WTC11 (cell line): ENCODE measurements around the gene HIF3A. TPM values are rescaled to one million over a fixed set of nuclear protein-coding genes. Genes with fewer than 3 reads are reported as not detected.
A peak's percentile ranks its signal among the peaks of the same experiment; 100 is the strongest.

ENCODE experiments used
- ATAC-seq: fragments of 200-7000 bp; cut with Tn5 transposase; 2 replicates; pipeline ENCODE4 v1.10.0; 2021; ENCODE audit warnings: mild to moderate bottlenecking, moderate library complexity
- CTCF ChIA-PET: fragments of 300-600 bp; sonication (Branson Sonifier 250); formaldehyde crosslinking; loops from one replicate; lab custom pipeline; 2021; ENCODE audit warnings: antibody characterized with exemption; lab: Charles Lee
- POLR2A ChIA-PET: fragments of 350-600 bp; sonication (Branson Sonifier 250); formaldehyde crosslinking; loops from one replicate; lab custom pipeline; 2021; ENCODE audit warnings: antibody characterized with exemption; lab: Charles Lee
- DNase-seq: peaks from one replicate; pipeline ENCODE4 v3.0.0; 2021; ENCODE audit warnings: low spot score
- H3K27ac Mint-ChIP-seq: 2 replicates; pipeline ENCODE4 v1.8.0; 2021; ENCODE audit warnings: mixed read lengths
- H3K27me3 Mint-ChIP-seq: 2 replicates; pipeline ENCODE4 v1.8.0; 2021; ENCODE audit warnings: low read depth, mild to moderate bottlenecking, moderate library complexity, mixed read lengths
- H3K36me3 Mint-ChIP-seq: 2 replicates; pipeline ENCODE4 v1.8.0; 2021; ENCODE audit warnings: mixed read lengths
- H3K4me1 Mint-ChIP-seq: 2 replicates; pipeline ENCODE4 v1.8.0; 2022; ENCODE audit warnings: mixed read lengths
- H3K4me3 Mint-ChIP-seq: 2 replicates; pipeline ENCODE4 v1.8.0; 2021; ENCODE audit warnings: mild to moderate bottlenecking, moderate library complexity, mixed read lengths
- H3K9me3 Mint-ChIP-seq: 2 replicates; pipeline ENCODE4 v1.8.0; 2021; ENCODE audit warnings: mixed read lengths
- CREM ChIP-seq: sonication (generic); formaldehyde crosslinking; IDR thresholded peaks from 2 replicates; pipeline ENCODE4 v1.8.1; 2022; ENCODE audit warnings: mild to moderate bottlenecking, missing genetic modification reagents, moderate library complexity
- FOXK1 ChIP-seq: sonication (generic); formaldehyde crosslinking; IDR thresholded peaks from 2 replicates; pipeline ENCODE4 v1.8.0; 2022; ENCODE audit warnings: mild to moderate bottlenecking, moderate library complexity, missing genetic modification reagents
- HMGA2 ChIP-seq: fragments of 250-450 bp; sonication (Bioruptor Pico); IDR thresholded peaks from 2 replicates; pipeline ENCODE4 v1.4.0; 2021; ENCODE audit warnings: mild to moderate bottlenecking, moderate library complexity
- JUN ChIP-seq: sonication (generic); formaldehyde crosslinking; IDR thresholded peaks from 2 replicates; pipeline ENCODE4 v1.8.0; 2023; ENCODE audit warnings: mild to moderate bottlenecking, missing genetic modification reagents
- NFE2L1 ChIP-seq: sonication (generic); formaldehyde crosslinking; IDR thresholded peaks from 2 replicates; pipeline ENCODE4 v1.8.1; 2023; ENCODE audit warnings: missing genetic modification reagents
- NFYB ChIP-seq: sonication (generic); formaldehyde crosslinking; conservative IDR thresholded peaks from 2 replicates; pipeline ENCODE4 v1.8.0; 2022; ENCODE audit warnings: low read depth, missing genetic modification reagents
- NR2C2 ChIP-seq: sonication (generic); formaldehyde crosslinking; IDR thresholded peaks from 2 replicates; pipeline ENCODE4 v1.8.0; 2022; ENCODE audit warnings: mild to moderate bottlenecking, missing genetic modification reagents
- PRRX2 ChIP-seq: fragments of 250-450 bp; sonication (Bioruptor Pico); IDR thresholded peaks from 2 replicates; pipeline ENCODE4 v1.8.0; 2021; ENCODE audit warnings: mild to moderate bottlenecking
- SOX15 ChIP-seq: fragments of 250-450 bp; sonication (Bioruptor Pico); IDR thresholded peaks from 2 replicates; pipeline ENCODE4 v1.9.0; 2021; ENCODE audit warnings: mild to moderate bottlenecking
- SP1 ChIP-seq: sonication (generic); formaldehyde crosslinking; conservative IDR thresholded peaks from 2 replicates; pipeline ENCODE4 v1.8.1; 2022; ENCODE audit warnings: missing genetic modification reagents
- ZBTB21 ChIP-seq: sonication (generic); formaldehyde crosslinking; IDR thresholded peaks from 2 replicates; pipeline ENCODE4 v1.8.1; 2023; ENCODE audit warnings: mild to moderate bottlenecking, missing genetic modification reagents, borderline replicate concordance
- ZNF121 ChIP-seq: sonication (generic); formaldehyde crosslinking; IDR thresholded peaks from 2 replicates; pipeline ENCODE4 v1.8.0; 2023; ENCODE audit warnings: missing genetic modification reagents
- ZNF232 ChIP-seq: sonication (generic); formaldehyde crosslinking; IDR thresholded peaks from 2 replicates; pipeline ENCODE4 v1.8.0; 2022; ENCODE audit warnings: mild to moderate bottlenecking, missing genetic modification reagents
- ZNF263 ChIP-seq: sonication (generic); formaldehyde crosslinking; IDR thresholded peaks from 2 replicates; pipeline ENCODE4 v1.8.1; 2022; ENCODE audit warnings: low read depth, mild to moderate bottlenecking, moderate library complexity, missing genetic modification reagents
- ZNF396 ChIP-seq: fragments of 250-450 bp; sonication (Bioruptor Pico); IDR thresholded peaks from 2 replicates; pipeline ENCODE4 v1.8.0; 2021; ENCODE audit warnings: mild to moderate bottlenecking, moderate library complexity, borderline replicate concordance
- ZNF416 ChIP-seq: fragments of 250-450 bp; sonication (Bioruptor Pico); IDR thresholded peaks from 2 replicates; pipeline ENCODE4 v1.9.0; 2021; ENCODE audit warnings: mild to moderate bottlenecking, inconsistent platforms
- total RNA-seq: library from RNA; stranded (reverse); gene quantifications from 3 replicates; pipeline ENCODE4 v1.2.3, GENCODE V29; 2021
- TF ChIP-seq, protein P1 (sequence below): sonication (generic); formaldehyde crosslinking; IDR thresholded peaks from 2 replicates; pipeline ENCODE4 v1.8.0; 2022; ENCODE audit warnings: mild to moderate bottlenecking, missing genetic modification reagents
- TF ChIP-seq, protein P2 (sequence below): fragments of 250-450 bp; sonication (Bioruptor Pico); IDR thresholded peaks from 2 replicates; pipeline ENCODE4 v1.9.0; 2021; ENCODE audit warnings: mild to moderate bottlenecking
- TF ChIP-seq, protein P3 (sequence below): sonication (generic); formaldehyde crosslinking; IDR thresholded peaks from 2 replicates; pipeline ENCODE4 v1.8.1; 2023; ENCODE audit warnings: mild to moderate bottlenecking, missing genetic modification reagents, moderate library complexity
- TF ChIP-seq, protein P4 (sequence below): sonication (generic); formaldehyde crosslinking; IDR thresholded peaks from 2 replicates; pipeline ENCODE4 v1.8.0; 2023; ENCODE audit warnings: mild to moderate bottlenecking, missing genetic modification reagents
- TF ChIP-seq, protein P5 (sequence below): sonication (generic); formaldehyde crosslinking; IDR thresholded peaks from 2 replicates; pipeline ENCODE4 v1.8.1; 2023; ENCODE audit warnings: mild to moderate bottlenecking, missing genetic modification reagents
- TF ChIP-seq, protein P6 (sequence below): sonication (generic); formaldehyde crosslinking; IDR thresholded peaks from 2 replicates; pipeline ENCODE4 v1.8.1; 2022; ENCODE audit warnings: mild to moderate bottlenecking, moderate library complexity, missing genetic modification reagents
- TF ChIP-seq, protein P7 (sequence below): sonication (generic); formaldehyde crosslinking; IDR thresholded peaks from 2 replicates; pipeline ENCODE4 v1.8.1; 2023; ENCODE audit warnings: mild to moderate bottlenecking, moderate library complexity, missing genetic modification reagents

HIF3A gene
- total RNA-seq, 1 experiment from 2014 or later = 31.8 TPM

DNA sequence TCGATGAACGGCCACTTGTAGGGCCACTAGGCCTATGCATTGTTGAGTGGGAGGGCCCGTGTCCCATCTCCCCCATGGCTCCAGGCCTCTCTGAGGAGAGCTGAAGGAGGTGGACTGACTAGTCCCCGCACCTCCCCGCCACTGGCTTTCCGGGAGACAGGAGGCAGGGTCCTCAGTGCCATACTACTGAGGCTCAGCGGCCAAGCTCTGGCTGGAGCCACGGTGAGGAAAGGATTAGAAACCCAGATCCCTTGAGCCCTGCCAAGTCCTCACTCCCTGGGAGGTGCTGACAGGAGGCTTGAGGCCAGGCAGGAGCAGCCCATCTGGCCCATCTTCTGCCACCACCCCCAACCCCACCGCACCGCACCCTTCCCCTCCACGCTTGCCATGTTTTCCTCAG, 87.6 kb downstream of the HIF3A start:
- ATAC-seq = no peak
- CTCF ChIA-PET = interaction anchor here (1.5 kb wide), 1 partner anchor 12 kb away, joined by 6 read pairs; no protein-coding TSS in a partner anchor
- no peak for TF ChIP-seq ZNF396 (CRISPR knock-in tag)
- TF ChIP-seq ZNF232 (CRISPR knock-in tag) = no peak
- TF ChIP-seq ZNF416 = no peak
- no peak for TF ChIP-seq PRRX2 (CRISPR knock-in tag)
- TF ChIP-seq, protein P1, sequence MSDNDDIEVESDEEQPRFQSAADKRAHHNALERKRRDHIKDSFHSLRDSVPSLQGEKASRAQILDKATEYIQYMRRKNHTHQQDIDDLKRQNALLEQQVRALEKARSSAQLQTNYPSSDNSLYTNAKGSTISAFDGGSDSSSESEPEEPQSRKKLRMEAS (CRISPR knock-in tag) = no peak
- TF ChIP-seq, protein P2, sequence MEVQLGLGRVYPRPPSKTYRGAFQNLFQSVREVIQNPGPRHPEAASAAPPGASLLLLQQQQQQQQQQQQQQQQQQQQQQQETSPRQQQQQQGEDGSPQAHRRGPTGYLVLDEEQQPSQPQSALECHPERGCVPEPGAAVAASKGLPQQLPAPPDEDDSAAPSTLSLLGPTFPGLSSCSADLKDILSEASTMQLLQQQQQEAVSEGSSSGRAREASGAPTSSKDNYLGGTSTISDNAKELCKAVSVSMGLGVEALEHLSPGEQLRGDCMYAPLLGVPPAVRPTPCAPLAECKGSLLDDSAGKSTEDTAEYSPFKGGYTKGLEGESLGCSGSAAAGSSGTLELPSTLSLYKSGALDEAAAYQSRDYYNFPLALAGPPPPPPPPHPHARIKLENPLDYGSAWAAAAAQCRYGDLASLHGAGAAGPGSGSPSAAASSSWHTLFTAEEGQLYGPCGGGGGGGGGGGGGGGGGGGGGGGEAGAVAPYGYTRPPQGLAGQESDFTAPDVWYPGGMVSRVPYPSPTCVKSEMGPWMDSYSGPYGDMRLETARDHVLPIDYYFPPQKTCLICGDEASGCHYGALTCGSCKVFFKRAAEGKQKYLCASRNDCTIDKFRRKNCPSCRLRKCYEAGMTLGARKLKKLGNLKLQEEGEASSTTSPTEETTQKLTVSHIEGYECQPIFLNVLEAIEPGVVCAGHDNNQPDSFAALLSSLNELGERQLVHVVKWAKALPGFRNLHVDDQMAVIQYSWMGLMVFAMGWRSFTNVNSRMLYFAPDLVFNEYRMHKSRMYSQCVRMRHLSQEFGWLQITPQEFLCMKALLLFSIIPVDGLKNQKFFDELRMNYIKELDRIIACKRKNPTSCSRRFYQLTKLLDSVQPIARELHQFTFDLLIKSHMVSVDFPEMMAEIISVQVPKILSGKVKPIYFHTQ (CRISPR knock-in tag) = no peak
- no peak for TF ChIP-seq NFE2L1 (CRISPR knock-in tag)
- TF ChIP-seq, protein P3, sequence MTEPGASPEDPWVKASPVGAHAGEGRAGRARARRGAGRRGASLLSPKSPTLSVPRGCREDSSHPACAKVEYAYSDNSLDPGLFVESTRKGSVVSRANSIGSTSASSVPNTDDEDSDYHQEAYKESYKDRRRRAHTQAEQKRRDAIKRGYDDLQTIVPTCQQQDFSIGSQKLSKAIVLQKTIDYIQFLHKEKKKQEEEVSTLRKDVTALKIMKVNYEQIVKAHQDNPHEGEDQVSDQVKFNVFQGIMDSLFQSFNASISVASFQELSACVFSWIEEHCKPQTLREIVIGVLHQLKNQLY = no peak
- TF ChIP-seq FOXK1 (CRISPR knock-in tag) = no peak
- no peak for TF ChIP-seq ZNF263 (CRISPR knock-in tag)
- TF ChIP-seq SOX15 (CRISPR knock-in tag) = no peak
- TF ChIP-seq, protein P4, sequence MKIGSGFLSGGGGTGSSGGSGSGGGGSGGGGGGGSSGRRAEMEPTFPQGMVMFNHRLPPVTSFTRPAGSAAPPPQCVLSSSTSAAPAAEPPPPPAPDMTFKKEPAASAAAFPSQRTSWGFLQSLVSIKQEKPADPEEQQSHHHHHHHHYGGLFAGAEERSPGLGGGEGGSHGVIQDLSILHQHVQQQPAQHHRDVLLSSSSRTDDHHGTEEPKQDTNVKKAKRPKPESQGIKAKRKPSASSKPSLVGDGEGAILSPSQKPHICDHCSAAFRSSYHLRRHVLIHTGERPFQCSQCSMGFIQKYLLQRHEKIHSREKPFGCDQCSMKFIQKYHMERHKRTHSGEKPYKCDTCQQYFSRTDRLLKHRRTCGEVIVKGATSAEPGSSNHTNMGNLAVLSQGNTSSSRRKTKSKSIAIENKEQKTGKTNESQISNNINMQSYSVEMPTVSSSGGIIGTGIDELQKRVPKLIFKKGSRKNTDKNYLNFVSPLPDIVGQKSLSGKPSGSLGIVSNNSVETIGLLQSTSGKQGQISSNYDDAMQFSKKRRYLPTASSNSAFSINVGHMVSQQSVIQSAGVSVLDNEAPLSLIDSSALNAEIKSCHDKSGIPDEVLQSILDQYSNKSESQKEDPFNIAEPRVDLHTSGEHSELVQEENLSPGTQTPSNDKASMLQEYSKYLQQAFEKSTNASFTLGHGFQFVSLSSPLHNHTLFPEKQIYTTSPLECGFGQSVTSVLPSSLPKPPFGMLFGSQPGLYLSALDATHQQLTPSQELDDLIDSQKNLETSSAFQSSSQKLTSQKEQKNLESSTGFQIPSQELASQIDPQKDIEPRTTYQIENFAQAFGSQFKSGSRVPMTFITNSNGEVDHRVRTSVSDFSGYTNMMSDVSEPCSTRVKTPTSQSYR (CRISPR knock-in tag) = no peak
- no peak for TF ChIP-seq ZNF121
- TF ChIP-seq, protein P5, sequence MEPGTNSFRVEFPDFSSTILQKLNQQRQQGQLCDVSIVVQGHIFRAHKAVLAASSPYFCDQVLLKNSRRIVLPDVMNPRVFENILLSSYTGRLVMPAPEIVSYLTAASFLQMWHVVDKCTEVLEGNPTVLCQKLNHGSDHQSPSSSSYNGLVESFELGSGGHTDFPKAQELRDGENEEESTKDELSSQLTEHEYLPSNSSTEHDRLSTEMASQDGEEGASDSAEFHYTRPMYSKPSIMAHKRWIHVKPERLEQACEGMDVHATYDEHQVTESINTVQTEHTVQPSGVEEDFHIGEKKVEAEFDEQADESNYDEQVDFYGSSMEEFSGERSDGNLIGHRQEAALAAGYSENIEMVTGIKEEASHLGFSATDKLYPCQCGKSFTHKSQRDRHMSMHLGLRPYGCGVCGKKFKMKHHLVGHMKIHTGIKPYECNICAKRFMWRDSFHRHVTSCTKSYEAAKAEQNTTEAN (CRISPR knock-in tag) = no peak
- TF ChIP-seq NFYB (CRISPR knock-in tag) = no peak
- TF ChIP-seq, protein P6, sequence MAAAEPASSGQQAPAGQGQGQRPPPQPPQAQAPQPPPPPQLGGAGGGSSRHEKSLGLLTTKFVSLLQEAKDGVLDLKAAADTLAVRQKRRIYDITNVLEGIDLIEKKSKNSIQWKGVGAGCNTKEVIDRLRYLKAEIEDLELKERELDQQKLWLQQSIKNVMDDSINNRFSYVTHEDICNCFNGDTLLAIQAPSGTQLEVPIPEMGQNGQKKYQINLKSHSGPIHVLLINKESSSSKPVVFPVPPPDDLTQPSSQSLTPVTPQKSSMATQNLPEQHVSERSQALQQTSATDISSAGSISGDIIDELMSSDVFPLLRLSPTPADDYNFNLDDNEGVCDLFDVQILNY (CRISPR knock-in tag) = no peak
- TF ChIP-seq SP1 (CRISPR knock-in tag) = no peak
- TF ChIP-seq CREM = no peak
- TF ChIP-seq, all 79 proteins: peak for 0
- DNase-seq = no peak
- Mint-ChIP-seq H3K9me3 (no peaks in the 10 kb centered on the region), H3K27ac (no peak overlapping the region), H3K4me1 (no peaks in the 10 kb centered on the region), H3K4me3 (no peak overlapping the region), H3K36me3 (peaks cover 66% of the 10 kb centered on the region), H3K27me3 (no peaks in the 10 kb centered on the region)
- POLR2A ChIA-PET = interaction anchor here (0.7 kb wide), 1 partner anchor 10 kb away, joined by 6 read pairs; no protein-coding TSS in a partner anchor

DNA sequence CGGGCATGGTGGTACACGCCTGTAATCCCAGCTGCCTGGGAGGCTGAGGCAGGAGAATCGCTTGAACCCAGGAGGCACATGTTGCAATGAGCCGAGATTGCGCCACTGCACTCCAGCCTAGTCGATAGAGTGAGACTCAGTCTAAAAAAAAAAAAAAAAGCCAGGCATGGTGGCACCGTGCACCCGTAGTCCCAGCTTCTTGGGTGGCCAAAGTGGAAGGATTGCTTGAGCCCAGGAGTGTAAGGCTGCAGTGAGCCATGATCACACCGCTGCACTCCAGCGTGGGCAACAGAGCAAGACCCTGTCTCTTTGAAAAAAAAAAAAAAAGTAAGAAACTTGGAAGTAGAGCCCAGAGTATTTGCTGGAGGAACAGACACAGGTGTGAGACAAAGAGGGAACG, 88.8 kb downstream of the HIF3A start:
- Mint-ChIP-seq H3K4me3 (no peak overlapping the region), H3K27me3 (no peaks in the 10 kb centered on the region), H3K4me1 (no peaks in the 10 kb centered on the region), H3K27ac (0 out of 2 replicates have a peak overlapping the region, but pooled peaks have one; percentile 70), H3K36me3 (peaks cover 66% of the 10 kb centered on the region), H3K9me3 (no peaks in the 10 kb centered on the region)
- no peak for DNase-seq
- ATAC-seq = no peak
- CTCF ChIA-PET = interaction anchor here (1.2 to 1.5 kb wide), 4 partner anchors 9 to 130 kb away, joined by 3 to 5 read pairs (median 4); no protein-coding TSS in a partner anchor
- POLR2A ChIA-PET = no interaction called here
- TF ChIP-seq, protein P4 (CRISPR knock-in tag) = no peak
- TF ChIP-seq HMGA2 (CRISPR knock-in tag) = no peak
- TF ChIP-seq, protein P7, sequence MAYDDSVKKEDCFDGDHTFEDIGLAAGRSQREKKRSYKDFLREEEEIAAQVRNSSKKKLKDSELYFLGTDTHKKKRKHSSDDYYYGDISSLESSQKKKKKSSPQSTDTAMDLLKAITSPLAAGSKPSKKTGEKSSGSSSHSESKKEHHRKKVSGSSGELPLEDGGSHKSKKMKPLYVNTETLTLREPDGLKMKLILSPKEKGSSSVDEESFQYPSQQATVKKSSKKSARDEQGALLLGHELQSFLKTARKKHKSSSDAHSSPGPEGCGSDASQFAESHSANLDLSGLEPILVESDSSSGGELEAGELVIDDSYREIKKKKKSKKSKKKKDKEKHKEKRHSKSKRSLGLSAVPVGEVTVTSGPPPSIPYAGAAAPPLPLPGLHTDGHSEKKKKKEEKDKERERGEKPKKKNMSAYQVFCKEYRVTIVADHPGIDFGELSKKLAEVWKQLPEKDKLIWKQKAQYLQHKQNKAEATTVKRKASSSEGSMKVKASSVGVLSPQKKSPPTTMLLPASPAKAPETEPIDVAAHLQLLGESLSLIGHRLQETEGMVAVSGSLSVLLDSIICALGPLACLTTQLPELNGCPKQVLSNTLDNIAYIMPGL (CRISPR knock-in tag) = no peak
- TF ChIP-seq JUN = no peak
- TF ChIP-seq ZBTB21 = no peak
- no peak for TF ChIP-seq NFE2L1 (CRISPR knock-in tag)
- no peak for TF ChIP-seq NR2C2 (CRISPR knock-in tag)
- no peak for TF ChIP-seq ZNF263 (CRISPR knock-in tag)
